ENCODE measurements around the gene CFAP58. TPM values are rescaled to one million over a fixed set of nuclear protein-coding genes. Genes with fewer than 3 reads are reported as not detected.

Gene CFAP58
- total RNA-seq, 5 donors from 2014 or later (not counting 1 experiment from before 2014, with no cell fraction given) = not detected

DNA sequence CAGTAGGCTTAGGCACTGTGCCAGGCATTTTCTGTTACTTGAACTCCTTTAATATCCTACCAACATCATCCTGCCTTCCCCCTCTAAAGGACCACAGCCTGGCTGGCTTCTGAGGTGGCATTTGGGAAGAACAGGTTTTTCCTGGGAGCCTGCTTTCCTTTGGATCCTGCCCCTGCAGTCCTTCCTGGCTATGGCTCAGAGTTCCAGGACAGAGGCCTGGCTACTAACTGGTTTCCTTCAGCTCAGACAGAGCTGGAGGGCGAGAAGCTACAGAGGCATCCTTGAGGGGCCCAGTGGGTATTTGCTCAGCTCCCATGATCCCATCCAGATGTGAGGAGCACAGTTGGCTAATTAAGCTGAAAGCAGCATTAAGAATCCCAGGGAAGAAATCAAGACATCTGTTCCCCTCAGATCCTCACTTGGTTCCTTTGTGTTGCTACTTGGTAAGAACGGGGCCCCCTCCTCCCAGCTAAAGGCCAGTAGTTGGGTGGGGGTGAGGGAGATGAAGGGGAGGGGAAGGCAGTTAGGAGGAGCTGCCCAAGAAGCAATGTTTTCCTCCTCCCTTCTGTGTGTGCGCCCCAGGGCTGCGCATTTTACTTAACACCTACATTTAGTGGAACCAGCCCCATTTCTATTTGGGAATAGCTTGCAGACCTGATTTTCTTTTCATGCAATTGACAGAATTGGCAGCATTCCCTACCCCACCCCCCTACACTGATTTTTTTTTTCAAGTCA is 144.9 kb downstream of the CFAP58 start:
- Mint-ChIP-seq H3K36me3 (no peaks in the 10 kb centered on the region), H3K9me3 (peaks cover 0 to 6% (median 2%) of the 10 kb centered on the region in 3 donors), H3K27me3 (peaks cover 26 to 29% of the 10 kb centered on the region in 2 donors), H3K4me3 (no peak overlapping the region), H3K27ac (no peak overlapping the region), H3K4me1 (no peaks in the 10 kb centered on the region)
- ChIA-PET CTCF (no interaction called here), POLR2A (interaction anchor here in 1 of 2 donors (0.5 kb wide), 1 partner anchor 25 kb away, joined by 3 read pairs; no protein-coding TSS in a partner anchor)
- Histone ChIP-seq H3K27me3 (replicated peaks in 1 of 2; ENCODE audit: control insufficient read depth in 2 of 2, extremely low read depth in 1 of 2, insufficient read depth in 2 of 2, low read length in 1 of 2) (peaks cover 0 to 5% of the 10 kb centered on the region in 2 experiments), H3K4me1 (ENCODE audit: control insufficient read depth in 1 of 2, extremely low read depth in 1 of 2, insufficient read depth in 2 of 2, low read length in 2 of 2) (no peaks in the 10 kb centered on the region), H3K4me3 (ENCODE audit: control insufficient read depth in 1 of 2, extremely low read depth in 1 of 2, low read length in 1 of 2) (no peak overlapping the region), H3K27ac (ENCODE audit: low read length) (no peak overlapping the region), H3K9me3 (no peaks in the 10 kb centered on the region), H3K36me3 (ENCODE audit: control insufficient read depth in 2 of 2, extremely low read depth in 1 of 2, insufficient read depth in 1 of 2, low read length in 1 of 2) (no peaks in the 10 kb centered on the region)
- DNase-seq = no peak
- no peak for ATAC-seq (replicated peaks in 1 of 4)
- 60% methylated on average over 1 of the region's 4 CpGs for WGBS (ENCODE audit: insufficient coverage)

DNA sequence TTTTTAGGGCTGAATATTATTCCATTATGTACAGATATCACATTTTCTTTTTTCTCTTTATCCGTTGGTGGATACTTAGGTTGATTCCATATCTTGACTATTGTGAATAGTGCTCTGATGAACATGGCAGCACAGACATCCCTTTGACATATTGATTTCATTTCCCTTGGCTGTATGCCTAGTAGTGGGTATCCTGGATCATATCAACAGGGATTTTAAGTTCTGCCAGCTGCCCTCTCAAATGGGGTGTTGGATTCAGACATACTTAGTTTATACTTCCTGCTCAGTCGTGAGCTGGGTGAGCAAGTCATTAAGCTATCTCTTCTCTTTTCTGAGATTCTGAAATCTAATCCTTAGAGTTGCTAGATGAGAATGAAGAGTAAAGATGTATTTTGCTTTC is 147.8 kb downstream of the CFAP58 start:
- no peaks in the 10 kb centered on the region for H3K4me1 Mint-ChIP-seq
- ChIA-PET CTCF (no interaction called here), POLR2A (no interaction called here)
- no peak for DNase-seq
- H3K9me3 Mint-ChIP-seq = no peaks in the 10 kb centered on the region
- no peak overlapping the region for H3K4me3 Mint-ChIP-seq
- ATAC-seq (replicated peaks in 1 of 4) = no peak
- WGBS (ENCODE audit: insufficient coverage) = no CpG with 5 or more reads among the region's 2 CpGs
- H3K4me1 ChIP-seq (ENCODE audit: control insufficient read depth in 1 of 2, extremely low read depth in 1 of 2, insufficient read depth in 2 of 2, low read length in 2 of 2) = no peaks in the 10 kb centered on the region
- H3K9me3 ChIP-seq = no peaks in the 10 kb centered on the region
- peaks cover 19 to 21% of the 10 kb centered on the region in 2 donors for H3K27me3 Mint-ChIP-seq
- H3K27ac ChIP-seq (ENCODE audit: low read length) = no peak overlapping the region
- H3K36me3 Mint-ChIP-seq = no peaks in the 10 kb centered on the region
- H3K36me3 ChIP-seq (ENCODE audit: control insufficient read depth in 2 of 2, extremely low read depth in 1 of 2, insufficient read depth in 1 of 2, low read length in 1 of 2) = no peaks in the 10 kb centered on the region
- H3K27me3 ChIP-seq (replicated peaks in 1 of 2; ENCODE audit: control insufficient read depth in 2 of 2, extremely low read depth in 1 of 2, insufficient read depth in 2 of 2, low read length in 1 of 2) = peaks cover 0 to 5% of the 10 kb centered on the region in 2 experiments
- no peak overlapping the region for H3K4me3 ChIP-seq (ENCODE audit: control insufficient read depth in 1 of 2, extremely low read depth in 1 of 2, low read length in 1 of 2)
- H3K27ac Mint-ChIP-seq = no peak overlapping the region

DNA sequence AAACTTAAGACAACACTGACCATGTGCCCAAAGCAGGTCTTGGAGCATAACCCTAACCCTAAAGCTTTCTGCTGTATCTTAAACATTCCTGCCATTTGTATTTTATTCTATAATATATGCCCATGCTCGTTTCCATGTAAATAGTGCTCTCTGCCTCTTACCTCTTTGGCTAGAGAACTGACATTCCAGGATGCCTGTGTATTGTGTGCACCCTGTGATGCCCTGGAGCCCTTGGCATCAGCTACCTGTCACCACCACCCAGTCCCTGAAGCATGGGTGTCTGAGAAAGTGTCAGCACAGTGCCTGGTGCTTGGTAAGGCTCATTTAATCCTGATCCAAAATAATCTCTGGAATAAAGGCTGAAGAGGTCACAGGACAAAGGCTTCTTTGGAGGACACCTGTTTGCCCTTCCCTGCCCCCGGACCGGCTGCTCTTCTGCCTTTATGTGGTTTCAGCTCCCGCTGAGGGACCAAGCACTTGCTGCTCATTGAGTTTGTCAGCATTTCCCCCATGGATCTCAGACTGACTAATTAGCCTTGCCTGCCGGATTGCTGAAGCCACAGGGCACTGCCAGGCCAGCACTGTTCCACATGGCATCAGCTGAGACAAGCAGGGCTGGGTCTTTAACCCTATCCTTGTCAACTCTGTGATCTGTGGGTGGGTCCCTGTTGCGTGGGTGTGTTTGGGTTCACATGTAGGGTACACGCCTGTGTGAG is 148.4 kb downstream of the CFAP58 start:
- Histone ChIP-seq H3K9me3 (no peaks in the 10 kb centered on the region), H3K4me3 (ENCODE audit: control insufficient read depth in 1 of 2, extremely low read depth in 1 of 2, low read length in 1 of 2) (no peak overlapping the region), H3K36me3 (ENCODE audit: control insufficient read depth in 2 of 2, extremely low read depth in 1 of 2, insufficient read depth in 1 of 2, low read length in 1 of 2) (no peaks in the 10 kb centered on the region), H3K27me3 (replicated peaks in 1 of 2; ENCODE audit: control insufficient read depth in 2 of 2, extremely low read depth in 1 of 2, insufficient read depth in 2 of 2, low read length in 1 of 2) (peaks cover 0 to 5% of the 10 kb centered on the region in 2 experiments), H3K4me1 (ENCODE audit: control insufficient read depth in 1 of 2, extremely low read depth in 1 of 2, insufficient read depth in 2 of 2, low read length in 2 of 2) (no peaks in the 10 kb centered on the region), H3K27ac (ENCODE audit: low read length) (no peak overlapping the region)
- WGBS (ENCODE audit: insufficient coverage) = 77% methylated on average over 6 of the region's 7 CpGs
- POLR2A ChIA-PET = no interaction called here
- Mint-ChIP-seq H3K9me3 (no peaks in the 10 kb centered on the region), H3K4me3 (no peak overlapping the region), H3K27me3 (peaks cover 14 to 21% of the 10 kb centered on the region in 2 donors), H3K27ac (no peak overlapping the region), H3K36me3 (no peaks in the 10 kb centered on the region), H3K4me1 (no peaks in the 10 kb centered on the region)
- CTCF ChIA-PET = no interaction called here
- no peak for ATAC-seq (replicated peaks in 1 of 4)
- DNase-seq = no peak

DNA sequence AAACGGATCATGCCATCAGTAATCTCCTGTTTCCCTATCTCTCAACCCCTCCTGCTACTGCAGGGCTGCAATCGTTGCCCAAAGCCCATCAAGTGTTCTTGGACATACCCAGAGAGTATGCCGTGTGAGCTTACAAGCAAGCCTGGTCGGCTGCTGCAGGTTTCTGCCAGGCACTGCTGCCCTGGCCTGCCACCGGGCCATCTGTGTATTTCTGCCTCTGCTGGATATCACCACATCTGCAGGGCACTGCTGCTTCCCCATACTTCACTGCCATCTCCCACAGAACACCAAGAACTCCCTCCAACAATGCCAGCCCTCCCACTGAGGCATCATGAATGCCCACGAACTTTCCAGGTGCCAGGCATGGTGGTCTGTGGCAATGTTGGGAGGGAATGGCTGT is 149.3 kb downstream of the CFAP58 start:
- no peak overlapping the region for H3K4me3 ChIP-seq (ENCODE audit: control insufficient read depth in 1 of 2, extremely low read depth in 1 of 2, low read length in 1 of 2)
- ChIA-PET CTCF (no interaction called here), POLR2A (no interaction called here)
- Mint-ChIP-seq H3K36me3 (no peaks in the 10 kb centered on the region), H3K9me3 (no peaks in the 10 kb centered on the region), H3K4me3 (no peak overlapping the region), H3K27ac (no peak overlapping the region), H3K4me1 (no peaks in the 10 kb centered on the region), H3K27me3 (peaks cover 16 to 24% of the 10 kb centered on the region in 2 donors)
- no peaks in the 10 kb centered on the region for H3K4me1 ChIP-seq (ENCODE audit: control insufficient read depth in 1 of 2, extremely low read depth in 1 of 2, insufficient read depth in 2 of 2, low read length in 2 of 2)
- peaks cover 0 to 7% of the 10 kb centered on the region in 2 experiments for H3K27me3 ChIP-seq (replicated peaks in 1 of 2; ENCODE audit: control insufficient read depth in 2 of 2, extremely low read depth in 1 of 2, insufficient read depth in 2 of 2, low read length in 1 of 2)
- no peak overlapping the region for H3K27ac ChIP-seq (ENCODE audit: low read length)
- H3K9me3 ChIP-seq = no peaks in the 10 kb centered on the region
- ATAC-seq (replicated peaks in 1 of 4) (no peak), DNase-seq (no peak)
- no peaks in the 10 kb centered on the region for H3K36me3 ChIP-seq (ENCODE audit: control insufficient read depth in 2 of 2, extremely low read depth in 1 of 2, insufficient read depth in 1 of 2, low read length in 1 of 2)
- WGBS (ENCODE audit: insufficient coverage) = 79% methylated on average over 4 of the region's 6 CpGs

Other genes with a start within 250 kb of the CFAP58 start
- gene SFR1, start 231.7 kb upstream of the CFAP58 start, total RNA-seq = 10 to 100 TPM in 2 of 5 donors, 1 to 10 TPM in 3; 9.0 to 11.3 (median 9.7) TPM
- under 1 TPM in 1 of 5 donors, not detected in 4; 0.58 TPM for gene CFAP43, start 121.5 kb upstream of the CFAP58 start, total RNA-seq
- 10 to 100 TPM; 19.9 to 61.5 (median 46.2) TPM for gene GSTO1, start 98.9 kb upstream of the CFAP58 start, total RNA-seq
- 1 to 10 TPM in 4 of 5 donors, under 1 TPM in 1; 0.60 to 2.4 (median 1.9) TPM for gene GSTO2, start 84.6 kb upstream of the CFAP58 start, total RNA-seq
- gene ITPRIP, start 15.4 kb upstream of the CFAP58 start, total RNA-seq = 10 to 100 TPM; 16.9 to 98.5 (median 25.0) TPM

Measured in T-cell (primary cell).